Stimulated activated CD8-positive, alpha-beta memory T cell treated with anti-CD3 and anti-CD28 coated beads, Interleukin-7, amount 100 ng/mL, for 4 hours (primary cell): ENCODE measurements around the gene ENTPD6.

Source experiments
- DNase-seq, 2 donors: peaks; one replicate each; pipeline ENCODE4 v3.0.0-alpha.2; 2020; ENCODE audit warnings: low read depth in 2 of 2

The ENTPD6 gene

DNA sequence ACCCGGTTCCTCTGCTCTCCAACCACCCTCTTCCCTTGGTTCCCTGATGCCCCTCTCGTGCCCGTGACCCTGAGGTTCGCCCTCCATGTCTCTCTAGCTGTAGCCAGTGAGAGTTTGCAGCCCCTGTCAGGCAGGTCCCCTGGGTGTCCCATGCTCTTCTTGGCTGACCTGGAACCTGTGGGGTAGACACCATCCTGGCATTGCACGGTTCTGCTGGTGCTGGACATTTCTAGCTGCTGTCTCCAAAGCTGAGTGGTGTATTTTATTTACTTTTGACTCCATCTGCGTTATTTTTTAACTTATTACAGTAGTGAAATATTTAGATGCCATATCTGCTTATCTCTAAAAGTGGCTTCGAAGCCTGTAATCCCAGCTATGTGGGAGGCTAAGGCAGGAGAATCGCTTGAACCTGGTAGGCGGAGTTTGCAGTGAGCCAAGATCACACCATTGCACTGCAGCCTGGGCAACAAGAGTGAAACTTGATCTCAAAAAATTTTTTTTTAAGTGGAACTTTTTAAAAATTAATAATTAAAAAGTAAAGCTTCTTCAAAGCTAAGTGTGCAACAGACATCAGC lies 12.5 kb downstream of the ENTPD6 start:
- no peak for DNase-seq

DNA sequence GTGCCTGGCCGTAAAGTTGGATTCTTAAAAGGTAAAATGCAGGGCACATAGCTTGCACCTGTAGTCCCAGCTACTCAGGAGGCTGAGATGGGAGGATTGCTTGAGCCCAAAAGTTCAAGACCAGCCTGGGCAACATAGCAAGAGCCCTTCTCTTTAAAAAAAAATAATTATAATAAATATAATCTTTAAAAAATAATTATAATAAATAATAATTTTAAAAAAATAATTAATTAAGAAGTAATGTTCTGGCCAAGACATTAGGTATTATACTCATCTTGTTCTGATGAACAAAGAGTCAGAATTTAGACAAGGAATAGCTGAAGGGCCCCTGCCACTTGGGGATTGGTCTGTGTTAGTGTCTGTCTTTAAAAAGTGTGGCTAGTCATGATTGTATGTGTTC lies 13.9 kb downstream of the ENTPD6 start:
- no peak for DNase-seq

DNA sequence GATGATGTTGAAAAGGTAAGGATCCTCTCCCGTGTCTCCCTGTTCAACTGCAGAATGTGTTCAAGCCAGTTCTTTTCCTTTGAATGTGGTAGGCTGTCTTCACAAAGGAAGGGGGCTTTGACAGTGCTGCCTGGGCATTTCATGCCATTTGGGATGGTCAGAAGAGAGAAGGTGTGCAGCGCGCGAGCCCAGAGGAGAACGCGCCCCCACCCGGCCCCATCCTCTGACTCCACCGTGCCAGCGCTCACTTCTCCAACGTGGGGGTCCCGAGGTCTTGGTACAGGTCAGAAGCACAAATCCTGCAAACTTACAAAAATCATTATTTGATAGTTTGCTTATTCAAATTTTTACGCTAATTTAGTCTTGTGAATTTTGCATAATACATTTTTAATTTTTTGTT lies 14.4 kb downstream of the ENTPD6 start:
- no peak for DNase-seq

DNA sequence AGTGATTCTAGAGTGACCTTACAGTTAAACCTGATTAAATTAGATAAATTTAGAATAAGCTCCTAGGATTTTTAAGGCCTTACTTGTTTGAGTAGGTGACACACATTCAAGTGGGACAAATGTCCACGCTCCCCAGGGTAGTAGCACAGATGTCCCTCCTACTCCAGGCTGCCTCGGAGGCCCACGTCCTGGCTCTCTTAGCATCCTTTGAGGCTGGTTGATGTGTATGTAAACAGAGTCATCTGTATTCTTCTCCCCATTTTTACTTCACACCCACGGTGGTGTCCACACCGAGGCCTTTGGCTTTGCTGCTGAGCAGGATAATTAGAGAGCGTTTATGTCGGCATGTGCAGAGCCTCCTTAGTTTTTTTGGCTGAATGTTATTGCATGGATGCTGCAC lies 15.8 kb downstream of the ENTPD6 start:
- no peak for DNase-seq

DNA sequence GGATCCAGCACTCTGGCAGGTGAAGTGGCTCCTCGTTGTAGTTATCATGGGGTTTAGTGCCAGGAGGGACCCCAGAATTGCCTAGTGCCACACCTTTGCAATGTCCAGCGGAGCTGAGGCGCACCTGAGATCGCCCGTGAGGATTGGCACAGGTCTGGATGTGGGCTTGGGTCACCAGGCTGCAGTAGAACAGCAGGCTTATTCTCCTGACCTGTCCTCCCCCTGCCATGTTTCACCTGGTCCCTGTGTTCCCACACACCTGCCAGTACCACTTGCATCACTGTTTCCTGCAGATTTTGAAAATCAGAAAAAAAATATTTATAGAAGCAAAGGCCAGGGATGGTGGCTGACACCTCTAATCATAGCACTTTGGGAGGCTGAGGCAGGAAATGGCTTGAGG lies 16.7 kb downstream of the ENTPD6 start:
- DNase-seq: no peak

DNA sequence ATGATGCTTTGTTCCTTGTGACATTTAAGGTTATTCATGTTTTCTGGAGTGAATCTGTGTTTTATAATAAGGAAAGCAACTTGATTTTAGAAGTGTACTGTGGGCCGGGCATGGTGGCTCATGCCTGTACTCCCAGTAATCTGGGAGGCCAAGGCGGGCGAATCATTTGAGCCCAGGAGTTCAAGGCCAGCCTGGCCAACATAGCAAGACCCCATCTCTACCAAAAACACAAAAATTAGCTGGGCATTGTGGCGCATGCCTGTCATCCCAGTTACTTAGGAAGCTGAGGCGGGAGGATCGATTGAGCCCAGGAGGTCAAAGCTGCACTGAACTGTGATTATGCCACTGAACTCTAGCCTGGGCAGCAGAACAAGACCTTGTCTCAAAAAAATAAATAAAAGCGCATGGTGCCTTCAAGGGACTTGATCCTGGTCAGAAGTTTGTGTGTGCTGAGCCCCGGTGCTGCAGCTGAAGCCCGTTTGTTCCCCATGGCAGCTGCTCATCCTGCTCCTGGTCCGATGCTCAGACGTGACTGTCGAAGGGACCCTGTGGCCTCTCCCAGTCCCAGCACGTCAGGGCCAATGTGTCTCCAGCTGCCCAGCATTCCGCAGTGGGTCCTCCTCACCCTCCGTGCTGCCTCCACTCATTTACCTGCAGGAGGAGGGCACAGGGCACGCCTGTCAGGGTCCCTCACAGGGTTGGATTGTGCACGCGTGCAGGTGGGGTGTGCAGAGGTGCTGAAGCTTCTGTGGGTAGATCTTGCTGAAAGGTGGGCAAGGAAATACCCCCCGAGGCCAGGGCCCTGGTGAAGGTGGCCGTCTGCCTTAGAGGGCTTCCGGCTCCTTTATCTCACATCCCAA lies 18.3 kb downstream of the ENTPD6 start:
- DNase-seq: no peak

DNA sequence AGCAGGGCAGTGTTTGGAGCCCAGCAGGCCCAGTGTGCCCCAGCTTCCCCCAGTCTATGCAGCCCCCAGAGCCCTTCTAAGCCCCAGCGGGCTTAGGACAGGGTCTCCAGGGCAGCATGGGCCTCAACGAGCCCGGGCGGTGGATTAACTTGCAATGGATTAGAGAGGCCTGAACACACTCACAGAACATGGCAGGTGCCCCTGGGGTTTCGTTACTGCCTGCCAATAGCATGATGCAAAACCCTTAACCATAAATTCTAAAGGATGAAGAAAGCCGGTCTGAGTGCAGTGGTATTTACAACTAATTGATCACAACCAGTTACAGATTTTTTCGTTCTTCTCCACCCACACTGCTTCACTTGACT lies 18.9 kb downstream of the ENTPD6 start:
- no peak for DNase-seq

DNA sequence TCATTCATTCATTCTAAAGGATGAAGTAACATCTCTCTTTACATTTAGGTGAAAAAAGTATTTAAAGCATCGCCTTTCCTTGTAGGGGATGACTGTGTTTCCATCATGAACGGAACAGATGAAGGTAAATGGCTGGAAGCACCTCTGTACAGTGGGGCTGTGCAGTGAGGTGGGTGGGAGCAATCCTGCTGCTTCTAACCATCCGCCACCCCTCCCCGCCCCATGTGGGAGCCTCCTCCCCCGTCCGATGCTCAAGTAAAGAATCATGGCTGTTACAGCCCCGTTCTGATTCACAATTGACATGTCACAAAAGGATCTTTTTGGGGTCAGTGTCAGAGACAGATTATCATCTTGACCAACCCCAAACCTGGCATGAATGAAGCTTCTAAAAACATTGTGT lies 19.3 kb downstream of the ENTPD6 start:
- DNase-seq: no peak

DNA sequence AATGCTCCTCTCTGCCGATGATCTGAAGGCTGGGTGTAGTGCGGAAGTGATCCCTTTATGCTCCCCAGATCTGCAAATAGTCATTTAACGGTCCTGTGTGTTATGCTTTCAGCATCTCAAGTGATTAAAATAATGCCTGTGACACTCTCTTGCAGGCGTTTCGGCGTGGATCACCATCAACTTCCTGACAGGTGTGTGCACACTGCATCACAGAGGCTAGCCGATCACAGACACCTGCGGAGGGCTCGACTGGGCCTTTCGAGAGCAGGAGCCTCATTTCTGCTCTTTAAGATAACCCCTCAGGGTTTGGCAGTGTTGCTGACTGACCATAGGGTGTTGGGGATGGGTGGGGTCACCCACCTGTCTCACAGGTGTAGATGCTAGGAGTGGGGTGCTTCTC lies 20.0 kb downstream of the ENTPD6 start:
- DNase-seq: no peak

DNA sequence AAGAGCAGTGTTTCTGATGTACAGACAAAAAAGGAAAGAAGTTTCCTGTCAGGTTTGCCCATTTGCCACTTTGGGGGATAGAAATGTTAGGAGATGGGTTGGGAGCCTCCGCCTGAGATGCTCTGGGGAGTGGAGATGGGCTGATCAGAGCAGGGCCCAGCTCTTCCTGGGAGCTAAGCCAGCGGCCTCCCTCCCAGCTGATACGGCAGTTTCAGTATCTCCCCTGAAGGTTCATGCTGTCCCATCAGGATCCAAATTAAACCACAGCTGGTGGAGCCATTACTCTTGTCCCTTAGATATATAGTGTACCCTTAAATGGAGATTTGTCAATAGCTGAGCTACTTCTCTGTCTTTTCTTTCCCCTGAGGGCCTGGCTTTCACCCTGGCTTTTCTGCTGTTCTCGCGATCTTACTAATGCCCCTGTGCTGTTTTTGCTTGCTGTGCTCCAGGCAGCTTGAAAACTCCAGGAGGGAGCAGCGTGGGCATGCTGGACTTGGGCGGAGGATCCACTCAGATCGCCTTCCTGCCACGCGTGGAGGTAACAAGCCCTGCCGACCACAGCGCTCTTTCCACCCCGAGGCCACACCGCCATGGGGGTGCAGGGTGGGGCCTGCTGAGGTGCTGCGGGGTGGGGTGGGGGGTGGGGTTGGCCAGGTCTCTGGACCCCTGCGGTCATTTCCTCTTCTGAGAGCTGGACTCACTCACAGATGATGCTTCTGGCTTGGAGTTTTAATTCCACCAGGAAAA lies 20.9 kb downstream of the ENTPD6 start:
- DNase-seq: no peak

DNA sequence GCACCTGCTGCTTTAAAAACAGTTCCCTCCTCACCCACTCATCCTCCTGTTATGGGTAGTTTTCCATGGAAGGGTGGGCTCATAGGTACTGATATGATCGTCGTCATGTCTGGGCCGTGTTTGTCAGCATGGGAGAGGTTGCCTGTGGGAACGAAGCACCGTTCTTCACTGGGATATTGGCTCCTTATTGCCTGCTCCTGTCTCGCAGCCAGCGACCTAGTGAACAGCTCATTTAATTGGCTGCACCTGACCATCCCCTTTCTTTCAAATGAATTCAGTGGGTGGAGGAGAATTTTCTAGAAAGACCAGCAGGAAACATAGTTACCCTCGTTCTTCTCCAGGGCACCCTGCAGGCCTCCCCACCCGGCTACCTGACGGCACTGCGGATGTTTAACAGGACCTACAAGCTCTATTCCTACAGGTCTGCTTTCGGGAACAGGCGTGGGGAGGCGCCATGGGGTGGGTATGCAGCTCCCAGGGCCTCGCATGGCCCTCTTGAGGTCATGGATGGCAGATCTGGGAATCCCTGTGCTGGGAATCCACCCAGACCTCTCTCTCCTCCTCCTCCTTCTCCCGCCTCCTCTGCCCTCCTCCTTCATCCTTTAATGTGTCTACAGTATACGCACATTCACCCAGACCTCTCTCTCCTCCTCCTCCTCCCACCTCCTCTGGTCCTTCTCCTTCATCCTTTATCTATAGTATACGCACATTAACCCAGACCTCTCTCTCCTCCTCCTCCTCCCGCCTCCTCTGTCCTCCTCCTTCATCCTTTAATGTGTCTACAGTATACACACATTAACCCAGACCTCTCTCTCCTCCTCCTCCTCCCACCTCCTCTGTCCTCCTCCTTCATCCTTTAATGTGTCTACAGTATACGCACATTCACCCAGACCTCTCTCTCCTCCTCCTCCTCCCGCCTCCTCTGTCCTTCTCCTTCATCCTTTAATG lies 21.9 kb downstream of the ENTPD6 start:
- DNase-seq: no peak

DNA sequence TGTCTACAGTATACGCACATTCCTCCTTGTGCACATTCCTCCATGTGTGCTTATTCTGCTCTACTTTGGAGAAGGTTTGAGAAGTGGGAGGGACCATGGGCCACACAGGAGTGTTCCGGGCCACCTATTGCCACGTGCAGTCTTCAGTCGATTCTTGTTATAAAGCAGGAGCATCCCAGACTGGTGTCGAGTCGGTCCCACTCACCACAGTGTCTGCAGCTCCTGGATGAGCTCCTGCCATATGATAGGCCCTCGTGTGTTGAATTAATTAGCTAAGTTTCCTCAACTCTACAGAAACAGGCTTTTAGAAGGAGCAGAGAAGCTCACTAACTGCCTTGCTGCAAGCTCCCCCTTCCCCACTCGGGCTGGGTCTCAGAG lies 22.6 kb downstream of the ENTPD6 start:
- no peak for DNase-seq

DNA sequence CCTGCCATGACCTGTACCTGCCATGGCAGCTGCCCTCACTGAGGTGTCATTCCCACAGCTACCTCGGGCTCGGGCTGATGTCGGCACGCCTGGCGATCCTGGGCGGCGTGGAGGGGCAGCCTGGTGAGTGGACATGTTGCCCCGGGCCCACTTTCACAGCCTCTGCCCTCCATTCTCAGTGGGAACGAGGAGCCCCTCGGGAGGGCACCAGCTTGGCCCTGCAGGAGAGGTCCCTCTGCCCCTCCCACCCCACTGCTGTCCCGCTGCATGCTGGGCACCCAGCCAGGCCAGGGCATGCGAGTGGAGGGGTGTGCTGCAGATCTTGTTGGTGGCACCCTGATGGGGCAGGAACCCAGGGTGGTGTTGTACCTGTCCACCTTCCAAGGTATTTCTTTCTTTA lies 23.0 kb downstream of the ENTPD6 start:
- DNase-seq: no peak

DNA sequence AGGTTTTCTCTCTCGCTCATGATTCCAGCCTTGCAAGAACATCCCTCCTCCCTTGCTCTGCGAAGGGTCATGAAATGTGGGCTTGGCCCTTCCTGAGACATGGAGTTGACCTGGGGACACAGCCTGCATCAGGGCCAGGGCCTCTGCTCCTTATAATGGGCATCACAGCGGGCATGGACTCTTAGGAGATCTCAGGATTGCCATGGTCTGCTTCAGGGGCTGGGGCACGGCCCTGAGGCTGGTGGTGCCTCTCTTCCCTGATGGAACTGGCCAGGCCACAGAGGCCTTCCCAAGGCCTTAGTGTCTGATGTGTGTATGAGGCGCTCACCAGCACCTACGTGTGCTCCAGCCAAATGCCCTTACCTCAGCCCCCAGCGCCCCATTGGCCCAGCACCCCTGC lies 23.9 kb downstream of the ENTPD6 start:
- DNase-seq: no peak

DNA sequence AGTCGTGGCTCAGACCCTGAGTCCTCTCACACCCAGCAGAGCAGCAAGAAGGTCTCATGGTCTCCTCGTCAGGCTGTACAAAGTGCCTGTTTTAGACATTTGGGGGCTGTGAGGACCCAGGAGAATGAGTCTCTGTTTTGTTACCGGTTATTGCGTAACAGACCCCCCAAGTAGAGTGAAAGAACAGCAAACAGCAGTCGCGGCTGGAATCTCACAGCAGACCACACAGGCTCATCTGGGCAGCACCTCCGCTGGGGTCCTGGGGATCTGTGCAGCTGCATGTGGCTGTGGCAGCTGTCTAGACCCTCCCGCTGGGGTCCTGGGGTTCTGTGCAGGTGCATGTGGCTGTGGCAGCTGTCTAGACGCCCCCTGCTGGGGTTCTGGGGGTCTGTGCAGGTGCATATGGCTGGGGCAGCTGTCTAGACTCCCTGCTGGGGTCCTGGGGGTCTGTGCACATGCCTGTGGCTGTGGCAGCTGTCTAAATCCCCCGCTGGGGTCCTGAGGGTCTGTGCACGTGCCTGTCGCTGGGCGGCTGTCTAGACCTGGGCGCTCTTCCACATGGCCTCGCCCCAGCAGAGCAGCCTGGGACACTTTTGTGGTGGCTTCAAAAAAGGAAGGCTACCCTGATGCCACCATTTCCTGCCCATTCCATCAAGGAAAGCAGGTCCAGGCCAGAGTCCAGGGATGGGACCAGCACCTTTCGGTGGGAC lies 24.7 kb downstream of the ENTPD6 start:
- no peak for DNase-seq

DNA sequence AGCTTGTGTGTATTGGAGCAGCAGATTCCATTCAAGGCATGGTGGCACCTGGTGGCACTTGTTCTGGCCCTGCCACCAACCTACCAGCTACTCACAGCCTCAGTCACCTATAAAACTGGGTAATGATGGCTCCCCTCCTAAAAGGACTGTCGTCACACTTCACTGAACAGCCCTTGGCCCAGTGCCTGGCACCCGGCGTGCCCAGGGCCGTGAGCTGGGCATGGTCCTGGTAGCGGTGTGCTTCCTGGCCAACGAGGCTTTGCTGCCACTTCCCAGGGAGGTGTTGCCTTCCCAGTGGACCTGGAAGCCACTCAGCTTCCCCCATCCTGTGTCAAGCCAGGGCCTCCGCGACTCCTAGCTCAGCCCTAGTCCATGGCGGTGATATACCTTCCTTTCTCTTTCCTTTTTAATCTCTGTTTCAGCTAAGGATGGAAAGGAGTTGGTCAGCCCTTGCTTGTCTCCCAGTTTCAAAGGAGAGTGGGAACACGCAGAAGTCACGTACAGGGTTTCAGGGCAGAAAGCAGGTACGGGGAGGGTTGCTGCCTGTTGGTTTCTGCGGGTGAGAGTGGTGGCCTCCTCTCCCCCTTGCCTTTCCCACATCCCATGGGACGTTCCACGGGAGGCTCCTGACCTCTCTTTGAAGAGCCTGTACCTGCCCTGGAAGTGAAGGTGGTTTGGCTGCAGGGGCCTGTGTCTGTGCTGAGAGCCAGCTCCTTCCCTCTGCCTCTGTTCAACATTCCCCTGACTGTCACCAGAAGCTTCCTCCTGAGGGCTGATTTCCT lies 25.5 kb downstream of the ENTPD6 start:
- DNase-seq: no peak

DNA sequence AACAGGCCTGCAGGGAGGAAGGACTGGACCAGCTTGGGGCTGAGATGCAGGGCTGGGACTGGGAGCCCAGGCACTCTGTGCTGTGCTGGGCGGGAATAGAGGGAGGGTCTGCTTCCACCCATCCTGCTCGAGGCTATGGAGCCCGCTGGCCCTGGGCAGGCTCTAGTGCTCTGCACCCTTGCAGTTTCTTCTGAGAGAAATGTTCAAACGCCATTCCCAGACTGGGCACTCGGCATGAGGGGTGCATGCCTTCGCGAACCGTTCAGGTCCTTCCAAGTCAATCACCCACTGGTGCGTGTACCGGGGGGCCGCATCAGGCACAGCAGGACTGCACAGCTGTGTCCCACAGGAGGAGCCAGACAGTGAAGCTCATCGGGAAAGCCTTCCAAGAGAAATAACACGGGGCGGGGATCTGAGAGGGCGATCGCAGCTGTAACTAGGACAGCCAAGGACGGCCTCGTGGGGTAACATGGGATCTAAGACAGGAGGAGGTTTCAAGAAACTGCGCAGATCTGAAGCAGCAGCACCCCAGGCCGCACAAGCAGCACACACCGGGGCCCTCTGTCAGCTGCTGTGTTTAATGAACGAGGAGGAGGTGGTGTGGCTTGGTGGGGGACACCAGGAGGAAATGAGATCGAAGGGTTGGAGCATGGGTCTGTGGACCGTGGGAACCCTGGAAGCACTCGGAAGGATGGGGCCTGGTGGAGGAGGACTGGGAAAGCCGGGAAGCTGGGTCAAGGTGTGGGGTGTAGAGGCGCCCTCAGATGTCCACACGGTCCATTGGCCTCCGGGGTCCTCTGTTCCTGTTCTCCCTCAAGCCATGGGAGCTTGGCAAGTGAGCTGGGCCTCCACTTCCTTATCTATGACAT lies 26.3 kb downstream of the ENTPD6 start:
- no peak for DNase-seq

DNA sequence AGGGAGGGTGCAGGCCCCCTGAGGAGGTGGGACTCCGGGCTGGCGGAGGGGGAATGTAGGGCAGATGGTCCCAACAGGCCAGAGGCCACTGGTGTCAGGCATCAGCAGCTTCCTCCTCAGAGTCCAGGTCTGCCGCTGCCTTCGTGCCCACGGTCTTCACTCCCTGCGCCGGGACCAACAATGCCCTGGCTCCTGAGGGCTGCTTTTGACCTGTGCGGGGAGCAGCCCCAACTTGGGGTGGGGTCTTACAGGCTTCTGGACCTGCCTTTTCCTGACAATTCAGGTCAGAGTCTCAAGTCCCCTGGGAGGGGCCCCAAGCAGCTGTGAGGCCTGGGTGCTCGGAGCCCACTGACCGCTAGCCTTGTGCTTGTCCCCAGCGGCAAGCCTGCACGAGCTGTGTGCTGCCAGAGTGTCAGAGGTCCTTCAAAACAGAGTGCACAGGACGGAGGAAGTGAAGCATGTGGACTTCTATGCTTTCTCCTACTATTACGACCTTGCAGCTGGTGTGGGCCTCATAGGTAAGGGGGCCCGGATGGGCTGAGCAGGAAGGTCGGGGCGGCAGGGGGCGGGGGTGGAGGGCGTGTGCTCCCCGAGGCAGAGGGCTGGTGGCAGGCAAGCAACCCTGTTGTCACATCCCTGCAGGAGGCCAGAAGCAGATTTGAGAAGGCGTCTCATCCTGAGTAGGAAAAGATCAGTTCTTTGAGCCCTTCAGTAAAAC lies 27.1 kb downstream of the ENTPD6 start:
- no peak for DNase-seq

DNA sequence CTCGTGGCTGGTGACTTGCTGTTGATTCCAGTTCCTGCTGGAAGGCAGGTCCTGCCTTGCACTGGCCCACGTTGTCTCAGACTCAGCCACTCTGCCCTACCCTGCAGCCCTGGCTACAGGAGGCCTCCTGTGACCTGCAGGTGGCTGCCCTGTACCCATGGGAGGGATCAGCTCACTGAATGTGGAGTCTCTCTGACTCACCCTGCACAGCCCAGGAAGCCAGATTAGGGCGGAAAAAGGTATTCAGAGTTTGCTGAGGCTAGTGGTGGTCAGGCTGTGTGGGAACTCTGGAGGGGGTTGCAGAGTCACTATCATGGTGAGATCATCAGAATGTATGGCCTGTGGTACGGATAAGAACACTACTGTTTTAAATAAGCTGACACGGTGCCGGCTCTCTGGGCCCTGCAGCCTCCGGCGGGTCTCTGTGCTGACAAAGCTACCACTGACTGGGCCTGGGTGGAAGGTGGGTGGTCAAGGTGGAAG lies 27.7 kb downstream of the ENTPD6 start:
- peak; percentile 8 to 10 for DNase-seq
